Measurements from ENCODE around the gene PPP4R4.

PPP4R4 gene

GRCh38 chr14:94181835-94182234 lies 7.7 kb downstream of the PPP4R4 start:
- Histone ChIP-seq H3K79me2 (ENCODE audit: insufficient read depth, low read length) (no peaks in the 10 kb centered on the region), H3K27me3 (ENCODE audit: low read length) (no peaks in the 10 kb centered on the region), H3K9me2 (replicated peaks; ENCODE audit: insufficient read depth, low read length) (no peaks in the 10 kb centered on the region), H2AFZ (ENCODE audit: low read depth, low read length, severe bottlenecking) (no peak overlapping the region), H3K4me3 (ENCODE audit: insufficient read depth, low read length, poor library complexity, severe bottlenecking) (no peak overlapping the region), H3K36me3 (ENCODE audit: low read length) (no peaks in the 10 kb centered on the region), H3K4me2 (ENCODE audit: low read depth, low read length, poor library complexity, severe bottlenecking) (no peak overlapping the region), H3K9ac (ENCODE audit: low read length) (no peak overlapping the region), H3K27ac (ENCODE audit: low read depth, low read length) (no peak overlapping the region), H3K9me3 (ENCODE audit: insufficient read depth, low read length) (no peaks in the 10 kb centered on the region), H3F3A (ENCODE audit: insufficient read depth) (no peaks in the 10 kb centered on the region), H4K20me1 (ENCODE audit: low read depth, low read length) (0 out of 2 replicates have a peak, but pooled peaks cover 5% of the 10 kb centered on the region)
- no peak for TF ChIP-seq EZH2phosphoT487 (conservative IDR thresholded peaks at IDR 0.05; ENCODE audit: low read length)

GRCh38 chr14:94192536-94192935 lies 18.4 kb downstream of the PPP4R4 start:
- H2AFZ ChIP-seq (ENCODE audit: low read depth, low read length, severe bottlenecking): no peak overlapping the region
- H3K27me3 ChIP-seq (ENCODE audit: low read length): no peaks in the 10 kb centered on the region
- TF ChIP-seq EZH2phosphoT487 (conservative IDR thresholded peaks at IDR 0.05; ENCODE audit: low read length): no peak
- TF ChIP-seq CTCF (IDR thresholded peaks at IDR 0.05; ENCODE audit: insufficient read depth, low read length, poor library complexity, severe bottlenecking): no peak
- H3K36me3 ChIP-seq (ENCODE audit: low read length): no peaks in the 10 kb centered on the region
- H3K27ac ChIP-seq (ENCODE audit: low read depth, low read length): no peak overlapping the region
- H3K9ac ChIP-seq (ENCODE audit: low read length): no peak overlapping the region
- no peaks in the 10 kb centered on the region for H3F3A ChIP-seq (ENCODE audit: insufficient read depth)
- H4K20me1 ChIP-seq (ENCODE audit: low read depth, low read length): no peaks in the 10 kb centered on the region
- H3K9me2 ChIP-seq (replicated peaks; ENCODE audit: insufficient read depth, low read length): no peaks in the 10 kb centered on the region
- no peaks in the 10 kb centered on the region for H3K79me2 ChIP-seq (ENCODE audit: insufficient read depth, low read length)
- no peak overlapping the region for H3K4me2 ChIP-seq (ENCODE audit: low read depth, low read length, poor library complexity, severe bottlenecking)
- H3K4me3 ChIP-seq (ENCODE audit: insufficient read depth, low read length, poor library complexity, severe bottlenecking): no peak overlapping the region
- H3K9me3 ChIP-seq (ENCODE audit: insufficient read depth, low read length): no peaks in the 10 kb centered on the region

- Histone ChIP-seq H4K20me1 (ENCODE audit: low read depth, low read length) (no peaks in the 10 kb centered on the region), H3F3A (ENCODE audit: insufficient read depth) (no peaks in the 10 kb centered on the region), H3K9me2 (replicated peaks; ENCODE audit: insufficient read depth, low read length) (no peaks in the 10 kb centered on the region), H3K27me3 (ENCODE audit: low read length) (no peaks in the 10 kb centered on the region), H3K9me3 (ENCODE audit: insufficient read depth, low read length) (no peaks in the 10 kb centered on the region), H3K4me3 (ENCODE audit: insufficient read depth, low read length, poor library complexity, severe bottlenecking) (no peak overlapping the region), H3K9ac (ENCODE audit: low read length) (no peak overlapping the region), H2AFZ (ENCODE audit: low read depth, low read length, severe bottlenecking) (no peak overlapping the region), H3K79me2 (ENCODE audit: insufficient read depth, low read length) (no peaks in the 10 kb centered on the region), H3K27ac (ENCODE audit: low read depth, low read length) (no peak overlapping the region), H3K36me3 (ENCODE audit: low read length) (no peaks in the 10 kb centered on the region), H3K4me2 (ENCODE audit: low read depth, low read length, poor library complexity, severe bottlenecking) (no peak overlapping the region)
- TF ChIP-seq CTCF (IDR thresholded peaks at IDR 0.05; ENCODE audit: insufficient read depth, low read length, poor library complexity, severe bottlenecking) (no peak), EZH2phosphoT487 (conservative IDR thresholded peaks at IDR 0.05; ENCODE audit: low read length) (no peak)
These were observed 19.7 kb downstream of the PPP4R4 start for GRCh38 chr14:94193776-94194175.

GRCh38 chr14:94196057-94196456 lies 21.9 kb downstream of the PPP4R4 start:
- Histone ChIP-seq H3K9ac (ENCODE audit: low read length) (no peak overlapping the region), H3K36me3 (ENCODE audit: low read length) (no peaks in the 10 kb centered on the region), H3F3A (ENCODE audit: insufficient read depth) (no peaks in the 10 kb centered on the region), H3K9me2 (replicated peaks; ENCODE audit: insufficient read depth, low read length) (no peaks in the 10 kb centered on the region), H4K20me1 (ENCODE audit: low read depth, low read length) (no peaks in the 10 kb centered on the region), H3K27me3 (ENCODE audit: low read length) (no peaks in the 10 kb centered on the region), H3K9me3 (ENCODE audit: insufficient read depth, low read length) (no peaks in the 10 kb centered on the region), H3K4me3 (ENCODE audit: insufficient read depth, low read length, poor library complexity, severe bottlenecking) (no peak overlapping the region), H2AFZ (ENCODE audit: low read depth, low read length, severe bottlenecking) (no peak overlapping the region), H3K27ac (ENCODE audit: low read depth, low read length) (no peak overlapping the region), H3K4me2 (ENCODE audit: low read depth, low read length, poor library complexity, severe bottlenecking) (no peak overlapping the region), H3K79me2 (ENCODE audit: insufficient read depth, low read length) (no peaks in the 10 kb centered on the region)
- TF ChIP-seq CTCF (IDR thresholded peaks at IDR 0.05; ENCODE audit: insufficient read depth, low read length, poor library complexity, severe bottlenecking) (no peak), EZH2phosphoT487 (conservative IDR thresholded peaks at IDR 0.05; ENCODE audit: low read length) (no peak)
